Chondrocyte (in vitro differentiated cells): ENCODE results near the gene CNOT3. TPM values are rescaled to one million over a fixed set of nuclear protein-coding genes. Genes with fewer than 3 reads are reported as not detected.

Experiments
- DNase-seq: peaks from one replicate; pipeline ENCODE4 v3.0.0; 2021; ENCODE audit warnings: mixed read lengths, low spot score
- H3K27ac Mint-ChIP-seq: one replicate; pipeline ENCODE4 v1.8.0; 2021; ENCODE audit warnings: mild to moderate bottlenecking, moderate library complexity, mixed read lengths; ENCODE audit not compliant: unreplicated experiment
- H3K27me3 Mint-ChIP-seq: 2 replicates; pipeline ENCODE4 v1.8.0; 2021; ENCODE audit warnings: low read depth, mixed read lengths
- H3K36me3 Mint-ChIP-seq: 2 replicates; pipeline ENCODE4 v1.8.0; 2021; ENCODE audit warnings: low read depth, mixed read lengths
- H3K4me1 Mint-ChIP-seq: 2 replicates; pipeline ENCODE4 v1.8.0; 2021; ENCODE audit warnings: low read depth, mild to moderate bottlenecking, mixed read lengths
- H3K4me3 Mint-ChIP-seq: one replicate; pipeline ENCODE4 v1.8.0; 2021; ENCODE audit warnings: mild to moderate bottlenecking, moderate library complexity, mixed read lengths; ENCODE audit not compliant: unreplicated experiment
- H3K9me3 Mint-ChIP-seq: 2 replicates; pipeline ENCODE4 v1.8.0; 2021; ENCODE audit warnings: low read depth, mixed read lengths
- total RNA-seq: library from RNA; stranded (reverse); gene quantifications from 3 replicates; pipeline ENCODE4 v1.2.1, GENCODE V29; 2021
- TF ChIP-seq, protein P1 (sequence below): fragments of 200-600 bp; sonication (generic); IDR thresholded peaks from 2 replicates; pipeline ENCODE4 v1.5.0; 2021; ENCODE audit warnings: antibody characterized with exemption, mild to moderate bottlenecking, moderate library complexity

The CNOT3 gene
- total RNA-seq, 1 donor from 2014 or later = 33.7 TPM

DNA sequence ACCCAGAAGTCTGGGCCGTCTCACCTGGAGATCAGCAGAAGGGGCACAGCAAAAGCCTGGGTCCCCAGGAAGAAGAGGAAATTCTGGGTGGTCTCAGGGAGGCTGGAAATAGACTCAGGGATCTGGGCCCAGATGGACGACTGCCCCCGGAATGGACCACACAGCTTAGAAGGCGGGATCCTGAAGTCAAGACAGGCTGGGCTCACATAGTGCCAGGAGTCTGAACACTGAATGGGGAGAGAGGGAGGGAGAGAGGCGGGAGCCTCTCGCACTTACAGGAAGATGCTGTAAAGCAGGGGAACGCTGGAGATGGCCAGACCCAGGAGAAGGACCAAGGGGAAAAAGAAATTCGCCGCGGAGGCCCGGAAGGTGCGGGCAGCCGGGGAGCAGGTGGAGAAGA is 23.3 kb downstream of the CNOT3 start:
- Mint-ChIP-seq H3K27ac (peak overlapping the region; percentile 97), H3K27me3 (no peaks in the 10 kb centered on the region), H3K4me3 (peak overlapping the region; percentile 94), H3K36me3 (peaks cover 9% of the 10 kb centered on the region), H3K4me1 (peaks cover 44% of the 10 kb centered on the region), H3K9me3 (no peaks in the 10 kb centered on the region)
- TF ChIP-seq, protein P1, sequence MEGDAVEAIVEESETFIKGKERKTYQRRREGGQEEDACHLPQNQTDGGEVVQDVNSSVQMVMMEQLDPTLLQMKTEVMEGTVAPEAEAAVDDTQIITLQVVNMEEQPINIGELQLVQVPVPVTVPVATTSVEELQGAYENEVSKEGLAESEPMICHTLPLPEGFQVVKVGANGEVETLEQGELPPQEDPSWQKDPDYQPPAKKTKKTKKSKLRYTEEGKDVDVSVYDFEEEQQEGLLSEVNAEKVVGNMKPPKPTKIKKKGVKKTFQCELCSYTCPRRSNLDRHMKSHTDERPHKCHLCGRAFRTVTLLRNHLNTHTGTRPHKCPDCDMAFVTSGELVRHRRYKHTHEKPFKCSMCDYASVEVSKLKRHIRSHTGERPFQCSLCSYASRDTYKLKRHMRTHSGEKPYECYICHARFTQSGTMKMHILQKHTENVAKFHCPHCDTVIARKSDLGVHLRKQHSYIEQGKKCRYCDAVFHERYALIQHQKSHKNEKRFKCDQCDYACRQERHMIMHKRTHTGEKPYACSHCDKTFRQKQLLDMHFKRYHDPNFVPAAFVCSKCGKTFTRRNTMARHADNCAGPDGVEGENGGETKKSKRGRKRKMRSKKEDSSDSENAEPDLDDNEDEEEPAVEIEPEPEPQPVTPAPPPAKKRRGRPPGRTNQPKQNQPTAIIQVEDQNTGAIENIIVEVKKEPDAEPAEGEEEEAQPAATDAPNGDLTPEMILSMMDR = no peak
- no peak for DNase-seq

DNA sequence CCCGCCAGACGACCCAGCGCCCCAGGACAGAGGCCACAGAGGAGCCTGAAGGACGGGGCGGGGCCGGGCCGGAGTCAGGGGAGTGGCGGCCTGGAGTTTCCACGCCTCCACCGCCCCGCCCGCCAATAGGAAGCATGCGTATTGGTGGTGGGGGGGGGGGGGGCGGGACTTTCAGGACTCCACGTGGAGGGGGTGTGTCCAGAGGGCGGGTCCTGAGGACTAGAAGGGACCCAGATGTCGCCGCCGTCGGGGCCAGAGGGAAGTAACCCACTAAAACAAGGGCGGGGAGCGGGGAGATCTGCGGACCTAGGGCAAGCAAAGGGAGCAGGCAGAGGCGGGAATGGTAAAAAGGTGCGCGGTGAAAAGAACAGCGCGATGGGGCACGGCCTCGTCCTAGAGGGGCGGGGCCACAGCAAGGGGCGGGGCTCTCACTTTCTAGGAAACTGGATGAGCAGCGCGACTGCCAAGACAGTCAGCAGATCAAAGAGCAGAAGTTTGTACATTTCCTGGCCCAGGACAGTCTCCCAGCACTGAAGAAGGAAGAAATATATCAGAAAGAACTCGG is 24.8 kb downstream of the CNOT3 start:
- TF ChIP-seq, protein P1 = no peak
- Mint-ChIP-seq H3K36me3 (peaks cover 3% of the 10 kb centered on the region), H3K4me1 (peaks cover 41% of the 10 kb centered on the region), H3K27me3 (no peaks in the 10 kb centered on the region), H3K4me3 (peak overlapping the region; percentile 82), H3K9me3 (no peaks in the 10 kb centered on the region), H3K27ac (peak overlapping the region; percentile 69)
- DNase-seq = no peak

DNA sequence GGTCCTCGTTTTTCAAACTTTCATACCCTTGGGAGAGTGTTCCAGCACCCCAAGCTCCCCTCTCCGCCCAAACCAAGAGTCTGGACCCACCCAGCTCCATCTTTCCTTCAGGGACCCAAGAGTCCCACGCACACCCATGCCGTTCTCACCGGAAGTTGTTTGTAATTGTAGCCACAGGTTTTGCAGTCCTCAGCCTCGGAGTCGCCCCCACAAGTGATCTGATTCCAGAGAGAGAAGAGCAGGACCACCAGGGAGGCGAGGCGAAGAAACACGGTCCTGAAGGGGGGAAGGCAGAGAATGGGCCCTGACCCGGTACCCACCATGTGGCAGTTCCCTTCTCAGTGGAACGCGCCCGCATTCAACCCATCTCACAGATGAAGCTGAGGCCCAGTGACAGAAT is 25.3 kb downstream of the CNOT3 start:
- no peak for DNase-seq
- Mint-ChIP-seq H3K4me1 (peaks cover 41% of the 10 kb centered on the region), H3K4me3 (no peak overlapping the region), H3K36me3 (peaks cover 3% of the 10 kb centered on the region), H3K27ac (no peak overlapping the region), H3K9me3 (no peaks in the 10 kb centered on the region), H3K27me3 (no peaks in the 10 kb centered on the region)
- TF ChIP-seq, protein P1 = no peak

DNA sequence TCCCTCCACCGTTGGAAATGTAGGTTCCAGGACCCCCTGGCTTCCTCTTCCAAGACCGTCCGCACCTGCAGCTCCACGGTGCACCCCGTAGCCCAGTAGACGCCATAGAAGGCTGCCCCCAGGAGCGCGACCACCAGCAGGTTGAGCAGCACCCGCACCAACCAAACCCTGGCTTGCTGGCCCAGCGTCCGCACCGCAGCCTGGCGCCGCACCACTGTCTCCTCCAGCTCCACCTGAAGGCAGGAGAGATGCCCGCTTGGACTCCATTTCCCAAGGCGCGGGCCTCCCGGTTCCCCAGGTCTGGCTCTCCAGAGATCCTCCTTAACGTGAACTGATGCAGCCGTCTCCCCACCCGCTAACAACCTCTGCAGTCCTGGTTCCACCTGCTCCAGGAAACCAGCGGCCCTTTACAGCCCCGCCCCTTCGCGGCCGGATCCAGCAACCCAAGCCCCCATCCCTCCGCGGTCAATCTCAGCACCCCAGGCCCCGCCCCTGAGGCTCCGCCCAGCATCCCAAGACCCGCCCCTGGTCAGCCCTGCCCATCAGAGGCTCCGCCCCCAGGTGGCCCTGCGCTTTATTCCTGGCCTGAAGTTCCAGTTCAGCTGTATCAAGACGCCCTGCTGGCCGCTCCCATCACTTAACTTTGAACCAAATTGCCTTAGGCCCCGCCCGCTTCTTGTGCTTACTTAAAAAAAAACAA is 27.0 kb downstream of the CNOT3 start:
- Mint-ChIP-seq H3K27ac (peak overlapping the region; percentile 32), H3K4me3 (peak overlapping the region; percentile 42), H3K4me1 (peaks cover 30% of the 10 kb centered on the region), H3K36me3 (no peaks in the 10 kb centered on the region), H3K27me3 (no peaks in the 10 kb centered on the region), H3K9me3 (no peaks in the 10 kb centered on the region)
- TF ChIP-seq, protein P1 = no peak
- no peak for DNase-seq

DNA sequence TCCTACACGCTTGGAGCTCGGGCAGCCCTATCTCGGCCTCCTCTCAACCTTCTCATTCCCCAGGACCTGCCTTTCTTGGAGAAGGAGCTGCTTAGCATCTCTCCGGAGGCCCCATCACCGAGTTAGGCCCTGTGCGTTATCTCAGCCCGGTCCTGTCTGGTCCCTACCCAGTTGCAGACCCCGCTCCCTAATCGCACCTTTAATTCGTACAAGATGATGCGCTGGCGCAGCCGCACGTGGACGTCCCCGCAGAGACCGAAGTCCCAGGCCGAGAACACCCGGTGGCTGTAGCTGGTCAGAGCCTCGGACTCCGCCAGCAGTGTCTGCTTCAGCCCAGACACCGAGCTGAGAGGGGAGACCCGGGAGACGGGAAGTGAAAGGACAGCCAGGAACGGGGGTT is 27.7 kb downstream of the CNOT3 start:
- Mint-ChIP-seq H3K4me3 (no peak overlapping the region), H3K9me3 (no peaks in the 10 kb centered on the region), H3K36me3 (no peaks in the 10 kb centered on the region), H3K4me1 (peaks cover 25% of the 10 kb centered on the region), H3K27me3 (no peaks in the 10 kb centered on the region), H3K27ac (no peak overlapping the region)
- TF ChIP-seq, protein P1 = no peak
- DNase-seq = no peak
